ENCODE data around the gene EIF5AL1.
A peak's percentile ranks its signal among the peaks of the same experiment; 100 is the strongest.

DNA sequence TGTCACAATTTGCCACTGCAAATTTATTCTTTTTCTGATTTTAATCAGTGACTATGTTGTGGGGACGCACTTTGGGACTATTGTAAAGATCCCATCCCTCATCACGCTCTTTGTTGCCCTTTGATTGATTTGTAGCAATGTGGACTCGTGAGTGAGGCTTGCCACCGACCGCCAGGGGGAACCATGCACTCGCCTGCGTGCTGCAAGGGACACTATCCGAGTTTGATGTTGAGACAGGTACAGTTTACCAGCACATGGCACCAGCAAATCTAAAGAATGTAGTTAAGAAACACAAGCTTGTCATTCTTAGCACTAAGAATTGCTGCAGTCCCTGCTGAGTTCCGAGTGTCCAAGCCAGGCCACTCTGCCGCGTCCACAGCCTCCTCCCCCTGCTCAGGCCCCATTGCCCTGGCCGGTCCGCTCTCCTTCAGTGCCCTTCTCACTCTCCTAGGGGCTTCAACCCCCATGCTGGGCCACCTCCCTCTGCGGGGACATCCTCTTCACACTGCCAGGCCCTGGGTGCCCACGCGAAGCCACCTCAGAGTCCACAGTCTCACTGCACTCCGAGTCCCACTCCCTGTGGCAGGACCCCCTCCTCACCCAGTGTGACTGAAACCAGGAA is 49.9 kb downstream of the EIF5AL1 start:
- TF ChIP-seq, protein P1, sequence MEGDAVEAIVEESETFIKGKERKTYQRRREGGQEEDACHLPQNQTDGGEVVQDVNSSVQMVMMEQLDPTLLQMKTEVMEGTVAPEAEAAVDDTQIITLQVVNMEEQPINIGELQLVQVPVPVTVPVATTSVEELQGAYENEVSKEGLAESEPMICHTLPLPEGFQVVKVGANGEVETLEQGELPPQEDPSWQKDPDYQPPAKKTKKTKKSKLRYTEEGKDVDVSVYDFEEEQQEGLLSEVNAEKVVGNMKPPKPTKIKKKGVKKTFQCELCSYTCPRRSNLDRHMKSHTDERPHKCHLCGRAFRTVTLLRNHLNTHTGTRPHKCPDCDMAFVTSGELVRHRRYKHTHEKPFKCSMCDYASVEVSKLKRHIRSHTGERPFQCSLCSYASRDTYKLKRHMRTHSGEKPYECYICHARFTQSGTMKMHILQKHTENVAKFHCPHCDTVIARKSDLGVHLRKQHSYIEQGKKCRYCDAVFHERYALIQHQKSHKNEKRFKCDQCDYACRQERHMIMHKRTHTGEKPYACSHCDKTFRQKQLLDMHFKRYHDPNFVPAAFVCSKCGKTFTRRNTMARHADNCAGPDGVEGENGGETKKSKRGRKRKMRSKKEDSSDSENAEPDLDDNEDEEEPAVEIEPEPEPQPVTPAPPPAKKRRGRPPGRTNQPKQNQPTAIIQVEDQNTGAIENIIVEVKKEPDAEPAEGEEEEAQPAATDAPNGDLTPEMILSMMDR (IDR thresholded peaks at IDR 0.05) = peak; percentile 71
- TF ChIP-seq, protein P2, sequence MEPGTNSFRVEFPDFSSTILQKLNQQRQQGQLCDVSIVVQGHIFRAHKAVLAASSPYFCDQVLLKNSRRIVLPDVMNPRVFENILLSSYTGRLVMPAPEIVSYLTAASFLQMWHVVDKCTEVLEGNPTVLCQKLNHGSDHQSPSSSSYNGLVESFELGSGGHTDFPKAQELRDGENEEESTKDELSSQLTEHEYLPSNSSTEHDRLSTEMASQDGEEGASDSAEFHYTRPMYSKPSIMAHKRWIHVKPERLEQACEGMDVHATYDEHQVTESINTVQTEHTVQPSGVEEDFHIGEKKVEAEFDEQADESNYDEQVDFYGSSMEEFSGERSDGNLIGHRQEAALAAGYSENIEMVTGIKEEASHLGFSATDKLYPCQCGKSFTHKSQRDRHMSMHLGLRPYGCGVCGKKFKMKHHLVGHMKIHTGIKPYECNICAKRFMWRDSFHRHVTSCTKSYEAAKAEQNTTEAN (CRISPR knock-in tag; IDR thresholded peaks at IDR 0.05) = no peak
- TF ChIP-seq, protein P3, sequence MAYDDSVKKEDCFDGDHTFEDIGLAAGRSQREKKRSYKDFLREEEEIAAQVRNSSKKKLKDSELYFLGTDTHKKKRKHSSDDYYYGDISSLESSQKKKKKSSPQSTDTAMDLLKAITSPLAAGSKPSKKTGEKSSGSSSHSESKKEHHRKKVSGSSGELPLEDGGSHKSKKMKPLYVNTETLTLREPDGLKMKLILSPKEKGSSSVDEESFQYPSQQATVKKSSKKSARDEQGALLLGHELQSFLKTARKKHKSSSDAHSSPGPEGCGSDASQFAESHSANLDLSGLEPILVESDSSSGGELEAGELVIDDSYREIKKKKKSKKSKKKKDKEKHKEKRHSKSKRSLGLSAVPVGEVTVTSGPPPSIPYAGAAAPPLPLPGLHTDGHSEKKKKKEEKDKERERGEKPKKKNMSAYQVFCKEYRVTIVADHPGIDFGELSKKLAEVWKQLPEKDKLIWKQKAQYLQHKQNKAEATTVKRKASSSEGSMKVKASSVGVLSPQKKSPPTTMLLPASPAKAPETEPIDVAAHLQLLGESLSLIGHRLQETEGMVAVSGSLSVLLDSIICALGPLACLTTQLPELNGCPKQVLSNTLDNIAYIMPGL (CRISPR knock-in tag; IDR thresholded peaks at IDR 0.05) = no peak
- TF ChIP-seq ZNF138 (CRISPR knock-in tag; conservative IDR thresholded peaks at IDR 0.05) (no peak), CBFB (CRISPR knock-in tag; IDR thresholded peaks at IDR 0.05; ENCODE audit: low read depth) (no peak)
- TF ChIP-seq, protein P4, sequence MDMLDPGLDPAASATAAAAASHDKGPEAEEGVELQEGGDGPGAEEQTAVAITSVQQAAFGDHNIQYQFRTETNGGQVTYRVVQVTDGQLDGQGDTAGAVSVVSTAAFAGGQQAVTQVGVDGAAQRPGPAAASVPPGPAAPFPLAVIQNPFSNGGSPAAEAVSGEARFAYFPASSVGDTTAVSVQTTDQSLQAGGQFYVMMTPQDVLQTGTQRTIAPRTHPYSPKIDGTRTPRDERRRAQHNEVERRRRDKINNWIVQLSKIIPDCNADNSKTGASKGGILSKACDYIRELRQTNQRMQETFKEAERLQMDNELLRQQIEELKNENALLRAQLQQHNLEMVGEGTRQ (CRISPR knock-in tag; IDR thresholded peaks at IDR 0.05) = no peak
- TF ChIP-seq, protein P5, sequence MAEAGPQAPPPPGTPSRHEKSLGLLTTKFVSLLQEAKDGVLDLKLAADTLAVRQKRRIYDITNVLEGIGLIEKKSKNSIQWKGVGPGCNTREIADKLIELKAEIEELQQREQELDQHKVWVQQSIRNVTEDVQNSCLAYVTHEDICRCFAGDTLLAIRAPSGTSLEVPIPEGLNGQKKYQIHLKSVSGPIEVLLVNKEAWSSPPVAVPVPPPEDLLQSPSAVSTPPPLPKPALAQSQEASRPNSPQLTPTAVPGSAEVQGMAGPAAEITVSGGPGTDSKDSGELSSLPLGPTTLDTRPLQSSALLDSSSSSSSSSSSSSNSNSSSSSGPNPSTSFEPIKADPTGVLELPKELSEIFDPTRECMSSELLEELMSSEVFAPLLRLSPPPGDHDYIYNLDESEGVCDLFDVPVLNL (CRISPR knock-in tag; IDR thresholded peaks at IDR 0.05; ENCODE audit: borderline replicate concordance, low read depth) = no peak

Data from WTC11 (cell line).